ENCODE data around the gene H6PD.

DNA sequence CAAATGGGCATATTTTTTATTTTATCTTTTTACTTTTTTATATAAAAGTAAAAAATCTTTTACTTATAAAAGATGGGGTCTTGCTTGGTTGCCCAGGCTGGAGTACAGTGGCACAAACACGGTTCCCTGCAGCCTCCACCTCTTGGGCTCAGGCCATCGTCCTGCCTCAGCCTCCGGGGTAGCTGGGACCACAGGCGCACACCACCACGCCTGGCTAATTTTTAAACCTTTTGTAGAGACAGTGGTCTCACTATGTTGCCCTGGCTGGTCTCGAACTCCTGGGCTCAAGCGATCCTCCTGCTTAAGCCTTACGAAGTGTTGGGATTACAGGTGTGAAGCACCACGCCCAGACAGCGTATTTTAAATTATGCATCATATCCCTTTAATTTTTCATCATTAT is 986 bp downstream of the H6PD start:
- no peak for TF ChIP-seq POLR2AphosphoS5 (IDR thresholded peaks at IDR 0.05; ENCODE audit: insufficient read depth, low read depth, low read length)
- no peak for TF ChIP-seq CTCF (IDR thresholded peaks at IDR 0.05; ENCODE audit: extremely low read depth in 1 of 2, insufficient read depth in 1 of 2, low read depth in 1 of 2, low read length in 2 of 2)
- TF ChIP-seq EZH2 (IDR thresholded peaks at IDR 0.05; ENCODE audit: borderline replicate concordance, low read depth, low read length, severe bottlenecking), result no peak
- TF ChIP-seq MYC (IDR thresholded peaks at IDR 0.05; ENCODE audit: low read depth, low read length), result no peak
